Limb (tissue), 2 donors: Measurements from ENCODE around the gene MRPL51.

Experiments
- DNase-seq, 2 donors: peaks; one replicate each; pipeline ENCODE4 v3.0.0-alpha.2; 2016; ENCODE audit errors: extremely low spot score in 2 of 2

Gene MRPL51

DNA sequence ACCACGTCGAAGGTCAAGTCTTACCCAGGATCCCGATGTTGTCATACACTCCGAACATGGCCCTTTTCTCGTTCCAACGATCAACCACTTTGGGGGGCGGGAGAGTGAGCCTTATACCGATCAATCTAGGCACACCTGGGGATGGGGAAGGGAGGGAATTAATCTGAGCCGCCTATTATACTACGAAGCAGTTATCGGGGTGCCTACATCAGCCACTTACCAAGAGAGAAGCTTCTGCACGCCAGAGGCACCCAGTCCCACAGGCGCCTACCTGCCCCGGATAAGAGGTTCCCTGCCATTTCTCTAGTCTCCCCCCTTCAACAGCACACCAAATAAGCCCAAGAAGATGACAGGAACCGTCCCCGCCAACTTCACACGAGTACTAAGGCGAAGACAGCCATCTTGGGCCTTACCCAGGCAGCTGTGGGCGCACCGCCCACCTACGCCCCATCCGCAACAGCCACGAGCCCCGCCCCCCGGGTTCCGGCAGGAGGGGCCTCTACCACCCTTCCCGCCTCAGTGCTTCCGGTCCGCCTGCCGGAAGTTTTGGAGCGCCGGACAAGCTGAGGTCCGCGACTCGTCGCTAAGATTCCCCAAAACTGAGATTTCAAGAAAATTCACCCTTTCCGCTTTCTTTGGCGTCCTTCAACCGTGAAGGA lies at the start of gene MRPL51:
Gene MRPL51, minus strand, starts transcription at position 425 of the 659 bp plus-strand sequence. Its CDS starts 126 bp downstream, at position 299.
- DNase-seq, result peak; percentile 97

DNA sequence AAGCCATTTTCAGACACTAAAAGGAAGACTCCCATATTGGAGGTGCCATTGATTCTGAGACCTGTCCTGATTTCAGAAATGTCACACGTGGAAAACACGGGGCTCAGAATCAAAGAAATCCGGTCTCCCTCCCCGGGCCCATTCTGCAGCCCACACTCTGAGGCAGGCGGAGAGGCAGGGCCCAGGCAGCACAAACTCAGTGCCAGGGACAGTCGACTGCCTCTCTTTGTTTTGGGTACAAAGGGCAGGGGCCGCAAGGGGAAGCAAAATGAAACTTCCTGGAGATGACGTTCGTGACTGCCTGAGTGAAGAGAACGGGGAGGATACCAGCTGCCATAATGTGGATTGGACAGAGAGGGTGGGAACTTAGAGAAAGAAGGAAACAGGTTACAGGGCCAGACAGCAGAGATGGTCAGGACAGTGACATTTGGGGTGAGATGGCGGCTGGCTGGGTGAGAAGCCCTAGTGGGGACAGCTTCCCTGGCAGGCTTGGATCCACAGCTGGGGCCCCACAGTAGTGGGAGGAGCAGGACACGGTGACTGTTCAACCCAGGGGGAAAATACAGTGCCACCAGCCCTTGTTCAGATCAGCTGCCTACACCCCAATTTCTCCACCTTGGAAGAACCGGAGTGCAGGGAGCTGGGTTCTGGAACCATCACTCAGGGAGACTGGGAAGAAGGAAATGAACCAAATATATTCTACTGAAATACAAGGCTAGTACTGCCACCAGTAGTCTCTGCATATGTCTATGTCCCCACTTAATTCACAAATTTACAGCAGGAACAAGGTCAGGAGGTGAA lies 49.3 kb upstream of the MRPL51 start:
- DNase-seq, result no peak

DNA sequence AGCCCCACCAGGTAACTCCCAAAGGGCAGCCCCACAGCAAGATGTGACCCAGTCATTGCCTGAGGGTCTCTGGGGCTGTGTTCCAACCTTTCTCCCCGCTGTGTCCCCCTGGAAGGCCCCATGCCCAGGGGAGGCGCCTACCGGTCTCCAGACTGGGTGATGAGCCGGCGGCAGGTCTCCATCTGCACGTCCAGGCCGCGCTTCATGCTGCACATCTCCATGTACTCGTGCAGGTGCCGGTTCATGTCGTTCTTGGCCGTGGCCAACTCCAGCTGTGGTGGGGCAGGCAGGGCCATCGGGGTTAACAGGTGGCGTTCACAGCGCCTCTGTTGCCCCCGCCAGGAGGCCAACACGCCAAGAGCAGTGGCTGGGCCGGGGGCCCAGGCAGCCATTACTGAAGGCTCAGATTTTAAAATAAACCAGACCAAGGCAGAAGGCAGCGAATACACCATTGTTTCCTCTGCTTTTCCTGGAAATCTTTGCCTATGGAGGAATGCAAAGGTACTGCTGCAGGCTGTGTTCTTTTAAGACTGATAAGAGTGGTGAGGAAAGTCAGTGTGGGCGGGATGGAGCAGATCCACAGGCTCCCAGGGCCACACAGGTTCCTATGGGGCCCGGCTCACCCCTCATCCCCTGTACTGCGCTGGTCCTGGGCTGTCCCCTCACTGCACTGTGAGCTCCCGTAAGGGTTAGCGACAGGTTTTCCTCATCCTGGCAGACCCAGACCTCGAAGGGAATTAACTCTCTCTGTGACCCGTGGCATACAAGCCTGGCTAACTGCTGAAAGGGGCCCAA lies 48.5 kb upstream of the MRPL51 start:
- no peak for DNase-seq

DNA sequence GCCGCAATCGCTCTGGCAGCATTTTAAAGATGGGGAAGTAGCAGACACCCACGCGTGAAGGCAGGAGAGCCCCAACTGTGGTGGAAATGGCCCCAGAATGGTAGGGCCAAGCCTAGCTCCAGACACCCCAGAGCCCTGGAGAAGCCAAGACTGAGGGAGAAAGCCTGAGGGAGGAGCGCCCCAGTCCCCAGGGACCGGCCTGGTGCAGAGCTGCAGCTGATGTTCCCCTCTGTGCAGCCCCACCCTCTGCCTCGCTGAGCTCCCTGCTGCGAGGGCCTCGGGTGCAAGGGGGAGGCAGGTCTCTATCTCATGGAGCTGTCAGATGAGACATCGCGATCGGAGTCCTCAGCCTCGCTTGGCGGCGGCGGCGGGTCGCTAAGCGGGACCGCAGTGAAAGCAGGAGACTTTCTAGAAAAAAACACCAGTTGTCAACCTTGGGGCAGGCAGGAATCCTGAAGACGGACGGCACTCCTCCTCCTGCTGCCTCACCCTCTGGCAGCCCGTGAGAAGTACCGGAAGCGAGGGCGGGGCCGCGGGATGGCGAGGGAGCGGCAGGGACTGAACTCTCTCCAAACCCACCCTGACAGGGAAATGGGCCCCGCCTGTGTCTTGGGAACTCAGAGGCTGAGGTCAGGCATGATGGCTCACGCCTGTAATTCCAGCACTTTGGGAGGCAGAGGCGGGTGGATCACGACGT lies 47.3 kb upstream of the MRPL51 start:
- DNase-seq, result peak; percentile 75 to 83

DNA sequence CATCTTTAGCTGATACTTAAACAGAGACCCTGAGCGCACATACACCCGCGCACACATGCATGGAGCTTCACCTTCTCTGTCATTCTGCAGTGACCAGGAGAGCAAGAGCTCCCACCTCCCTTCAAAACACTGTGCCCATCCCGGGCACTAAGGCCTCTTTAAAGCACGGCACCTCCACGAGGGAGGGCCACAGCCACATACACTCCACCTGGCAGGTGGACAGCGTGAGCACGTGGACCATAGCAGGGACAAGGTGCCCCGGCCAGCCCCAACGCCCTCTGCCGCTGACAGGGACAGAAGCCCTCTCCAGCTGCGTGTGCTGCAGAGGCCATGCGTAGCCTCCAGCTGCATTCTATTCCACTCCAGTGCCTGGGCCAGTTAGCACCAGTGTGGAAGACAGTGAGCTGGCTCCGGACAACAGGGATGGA lies 46.7 kb upstream of the MRPL51 start:
- no peak for DNase-seq

DNA sequence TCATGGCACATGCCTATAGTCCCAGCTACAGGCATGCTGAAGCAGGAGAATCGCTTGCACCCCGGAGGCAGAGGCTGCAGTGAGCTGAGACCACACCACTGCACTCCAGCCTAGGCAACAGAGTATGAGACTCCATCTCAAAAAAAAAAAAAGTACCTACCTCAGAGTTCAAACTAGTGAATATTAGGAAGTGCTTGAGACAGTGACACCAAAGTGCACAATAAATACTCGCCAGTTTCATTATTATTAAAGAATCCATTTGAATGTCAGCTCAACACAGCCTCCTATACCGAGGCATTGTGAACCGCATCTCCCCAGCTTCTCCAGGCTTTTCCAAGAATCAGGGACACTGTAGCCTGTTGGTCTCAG lies 46.2 kb upstream of the MRPL51 start:
- no peak for DNase-seq

DNA sequence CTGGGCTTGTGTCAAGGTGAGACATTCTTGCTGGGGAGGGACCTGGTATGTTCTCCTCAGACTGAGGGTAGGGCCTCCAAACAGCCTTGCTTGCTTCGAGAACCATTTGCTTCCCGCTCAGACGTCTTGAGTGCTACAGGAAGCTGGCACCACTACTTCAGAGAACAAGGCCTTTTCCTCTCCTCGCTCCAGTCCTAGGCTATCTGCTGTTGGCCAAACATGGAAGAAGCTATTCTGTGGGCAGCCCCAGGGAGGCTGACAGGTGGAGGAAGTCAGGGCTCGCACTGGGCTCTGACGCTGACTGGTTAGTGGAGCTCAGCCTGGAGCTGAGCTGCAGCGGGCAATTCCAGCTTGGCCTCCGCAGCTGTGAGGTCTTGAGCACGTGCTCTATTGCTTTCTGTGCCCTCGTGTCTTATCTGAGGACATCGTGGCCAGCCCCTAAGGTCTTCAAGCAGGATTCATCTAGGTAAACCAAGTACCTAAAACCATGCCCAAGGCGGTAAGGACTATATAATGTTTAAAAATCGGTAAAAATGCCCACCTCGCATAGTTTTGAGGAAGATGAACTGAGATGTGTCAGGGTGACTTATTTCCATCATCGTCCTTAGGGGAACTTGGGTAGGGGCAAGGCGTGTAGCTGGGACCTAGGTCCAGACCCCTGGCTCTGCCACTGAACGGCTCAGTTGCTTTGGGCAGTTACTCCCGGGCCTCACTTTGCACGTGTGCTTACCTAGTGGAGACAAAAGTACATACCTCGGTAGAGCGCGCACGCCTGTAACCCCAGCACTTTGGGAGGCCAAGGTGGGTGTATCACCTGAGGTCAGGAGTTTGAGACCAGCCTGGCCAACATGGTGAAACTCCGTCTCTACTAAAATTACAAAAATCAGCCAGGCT lies 45.6 kb upstream of the MRPL51 start:
- DNase-seq, result no peak

DNA sequence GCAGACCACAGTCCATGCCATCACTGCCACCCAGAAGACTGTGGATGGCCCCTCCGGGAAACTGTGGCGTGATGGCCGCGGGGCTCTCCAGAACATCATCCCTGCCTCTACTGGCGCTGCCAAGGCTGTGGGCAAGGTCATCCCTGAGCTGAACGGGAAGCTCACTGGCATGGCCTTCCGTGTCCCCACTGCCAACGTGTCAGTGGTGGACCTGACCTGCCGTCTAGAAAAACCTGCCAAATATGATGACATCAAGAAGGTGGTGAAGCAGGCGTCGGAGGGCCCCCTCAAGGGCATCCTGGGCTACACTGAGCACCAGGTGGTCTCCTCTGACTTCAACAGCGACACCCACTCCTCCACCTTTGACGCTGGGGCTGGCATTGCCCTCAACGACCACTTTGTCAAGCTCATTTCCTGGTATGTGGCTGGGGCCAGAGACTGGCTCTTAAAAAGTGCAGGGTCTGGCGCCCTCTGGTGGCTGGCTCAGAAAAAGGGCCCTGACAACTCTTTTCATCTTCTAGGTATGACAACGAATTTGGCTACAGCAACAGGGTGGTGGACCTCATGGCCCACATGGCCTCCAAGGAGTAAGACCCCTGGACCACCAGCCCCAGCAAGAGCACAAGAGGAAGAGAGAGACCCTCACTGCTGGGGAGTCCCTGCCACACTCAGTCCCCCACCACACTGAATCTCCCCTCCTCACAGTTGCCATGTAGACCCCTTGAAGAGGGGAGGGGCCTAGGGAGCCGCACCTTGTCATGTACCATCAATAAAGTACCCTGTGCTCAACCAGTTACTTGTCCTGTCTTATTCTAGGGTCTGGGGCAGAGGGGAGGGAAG lies 44.7 kb upstream of the MRPL51 start:
- DNase-seq, result peak; percentile 81 to 85

DNA sequence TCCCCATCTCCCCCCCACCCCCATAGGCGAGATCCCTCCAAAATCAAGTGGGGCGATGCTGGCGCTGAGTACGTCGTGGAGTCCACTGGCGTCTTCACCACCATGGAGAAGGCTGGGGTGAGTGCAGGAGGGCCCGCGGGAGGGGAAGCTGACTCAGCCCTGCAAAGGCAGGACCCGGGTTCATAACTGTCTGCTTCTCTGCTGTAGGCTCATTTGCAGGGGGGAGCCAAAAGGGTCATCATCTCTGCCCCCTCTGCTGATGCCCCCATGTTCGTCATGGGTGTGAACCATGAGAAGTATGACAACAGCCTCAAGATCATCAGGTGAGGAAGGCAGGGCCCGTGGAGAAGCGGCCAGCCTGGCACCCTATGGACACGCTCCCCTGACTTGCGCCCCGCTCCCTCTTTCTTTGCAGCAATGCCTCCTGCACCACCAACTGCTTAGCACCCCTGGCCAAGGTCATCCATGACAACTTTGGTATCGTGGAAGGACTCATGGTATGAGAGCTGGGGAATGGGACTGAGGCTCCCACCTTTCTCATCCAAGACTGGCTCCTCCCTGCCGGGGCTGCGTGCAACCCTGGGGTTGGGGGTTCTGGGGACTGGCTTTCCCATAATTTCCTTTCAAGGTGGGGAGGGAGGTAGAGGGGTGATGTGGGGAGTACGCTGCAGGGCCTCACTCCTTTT lies 44.0 kb upstream of the MRPL51 start:
- no peak for DNase-seq

DNA sequence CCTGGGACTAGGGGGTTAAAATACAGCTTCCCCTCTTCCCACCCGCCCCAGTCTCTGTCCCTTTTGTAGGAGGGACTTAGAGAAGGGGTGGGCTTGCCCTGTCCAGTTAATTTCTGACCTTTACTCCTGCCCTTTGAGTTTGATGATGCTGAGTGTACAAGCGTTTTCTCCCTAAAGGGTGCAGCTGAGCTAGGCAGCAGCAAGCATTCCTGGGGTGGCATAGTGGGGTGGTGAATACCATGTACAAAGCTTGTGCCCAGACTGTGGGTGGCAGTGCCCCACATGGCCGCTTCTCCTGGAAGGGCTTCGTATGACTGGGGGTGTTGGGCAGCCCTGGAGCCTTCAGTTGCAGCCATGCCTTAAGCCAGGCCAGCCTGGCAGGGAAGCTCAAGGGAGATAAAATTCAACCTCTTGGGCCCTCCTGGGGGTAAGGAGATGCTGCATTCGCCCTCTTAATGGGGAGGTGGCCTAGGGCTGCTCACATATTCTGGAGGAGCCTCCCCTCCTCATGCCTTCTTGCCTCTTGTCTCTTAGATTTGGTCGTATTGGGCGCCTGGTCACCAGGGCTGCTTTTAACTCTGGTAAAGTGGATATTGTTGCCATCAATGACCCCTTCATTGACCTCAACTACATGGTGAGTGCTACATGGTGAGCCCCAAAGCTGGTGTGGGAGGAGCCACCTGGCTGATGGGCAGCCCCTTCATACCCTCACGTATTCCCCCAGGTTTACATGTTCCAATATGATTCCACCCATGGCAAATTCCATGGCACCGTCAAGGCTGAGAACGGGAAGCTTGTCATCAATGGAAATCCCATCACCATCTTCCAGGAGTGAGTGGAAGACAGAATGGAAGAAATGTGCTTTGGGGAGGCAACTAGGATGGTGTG lies 43.1 kb upstream of the MRPL51 start:
- no peak for DNase-seq

DNA sequence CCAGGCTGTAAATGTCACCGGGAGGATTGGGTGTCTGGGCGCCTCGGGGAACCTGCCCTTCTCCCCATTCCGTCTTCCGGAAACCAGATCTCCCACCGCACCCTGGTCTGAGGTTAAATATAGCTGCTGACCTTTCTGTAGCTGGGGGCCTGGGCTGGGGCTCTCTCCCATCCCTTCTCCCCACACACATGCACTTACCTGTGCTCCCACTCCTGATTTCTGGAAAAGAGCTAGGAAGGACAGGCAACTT lies 42.6 kb upstream of the MRPL51 start:
- DNase-seq, result no peak

DNA sequence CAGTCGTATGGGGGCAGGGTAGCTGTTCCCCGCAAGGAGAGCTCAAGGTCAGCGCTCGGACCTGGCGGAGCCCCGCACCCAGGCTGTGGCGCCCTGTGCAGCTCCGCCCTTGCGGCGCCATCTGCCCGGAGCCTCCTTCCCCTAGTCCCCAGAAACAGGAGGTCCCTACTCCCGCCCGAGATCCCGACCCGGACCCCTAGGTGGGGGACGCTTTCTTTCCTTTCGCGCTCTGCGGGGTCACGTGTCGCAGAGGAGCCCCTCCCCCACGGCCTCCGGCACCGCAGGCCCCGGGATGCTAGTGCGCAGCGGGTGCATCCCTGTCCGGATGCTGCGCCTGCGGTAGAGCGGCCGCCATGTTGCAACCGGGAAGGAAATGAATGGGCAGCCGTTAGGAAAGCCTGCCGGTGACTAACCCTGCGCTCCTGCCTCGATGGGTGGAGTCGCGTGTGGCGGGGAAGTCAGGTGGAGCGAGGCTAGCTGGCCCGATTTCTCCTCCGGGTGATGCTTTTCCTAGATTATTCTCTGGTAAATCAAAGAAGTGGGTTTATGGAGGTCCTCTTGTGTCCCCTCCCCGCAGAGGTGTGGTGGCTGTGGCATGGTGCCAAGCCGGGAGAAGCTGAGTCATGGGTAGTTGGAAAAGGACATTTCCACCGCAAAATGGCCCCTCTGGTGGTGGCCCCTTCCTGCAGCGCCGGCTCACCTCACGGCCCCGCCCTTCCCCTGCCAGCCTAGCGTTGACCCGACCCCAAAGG lies 42.1 kb upstream of the MRPL51 start:
- DNase-seq, result peak; percentile 34 to 85

DNA sequence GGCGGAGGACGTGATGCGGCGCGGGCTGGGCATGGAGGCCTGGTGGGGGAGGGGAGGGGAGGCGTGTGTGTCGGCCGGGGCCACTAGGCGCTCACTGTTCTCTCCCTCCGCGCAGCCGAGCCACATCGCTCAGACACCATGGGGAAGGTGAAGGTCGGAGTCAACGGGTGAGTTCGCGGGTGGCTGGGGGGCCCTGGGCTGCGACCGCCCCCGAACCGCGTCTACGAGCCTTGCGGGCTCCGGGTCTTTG lies 41.6 kb upstream of the MRPL51 start:
- no peak for DNase-seq

DNA sequence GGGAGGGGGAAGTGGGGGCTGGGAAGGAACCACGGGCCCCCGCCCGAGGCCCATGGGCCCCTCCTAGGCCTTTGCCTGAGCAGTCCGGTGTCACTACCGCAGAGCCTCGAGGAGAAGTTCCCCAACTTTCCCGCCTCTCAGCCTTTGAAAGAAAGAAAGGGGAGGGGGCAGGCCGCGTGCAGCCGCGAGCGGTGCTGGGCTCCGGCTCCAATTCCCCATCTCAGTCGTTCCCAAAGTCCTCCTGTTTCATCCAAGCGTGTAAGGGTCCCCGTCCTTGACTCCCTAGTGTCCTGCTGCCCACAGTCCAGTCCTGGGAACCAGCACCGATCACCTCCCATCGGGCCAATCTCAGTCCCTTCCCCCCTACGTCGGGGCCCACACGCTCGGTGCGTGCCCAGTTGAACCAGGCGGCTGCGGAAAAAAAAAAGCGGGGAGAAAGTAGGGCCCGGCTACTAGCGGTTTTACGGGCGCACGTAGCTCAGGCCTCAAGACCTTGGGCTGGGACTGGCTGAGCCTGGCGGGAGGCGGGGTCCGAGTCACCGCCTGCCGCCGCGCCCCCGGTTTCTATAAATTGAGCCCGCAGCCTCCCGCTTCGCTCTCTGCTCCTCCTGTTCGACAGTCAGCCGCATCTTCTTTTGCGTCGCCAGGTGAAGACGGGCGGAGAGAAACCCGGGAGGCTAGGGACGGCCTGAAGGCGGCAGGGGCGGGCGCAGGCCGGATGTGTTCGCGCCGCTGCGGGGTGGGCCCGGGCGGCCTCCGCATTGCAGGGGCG lies 41.0 kb upstream of the MRPL51 start, which contains the start of gene GAPDH:
Gene GAPDH, plus strand, starts transcription at position 595 of the 772 bp plus-strand sequence. CDS start 316 bp downstream, outside the sequence.
- DNase-seq, result peak; percentile 94 to 97

DNA sequence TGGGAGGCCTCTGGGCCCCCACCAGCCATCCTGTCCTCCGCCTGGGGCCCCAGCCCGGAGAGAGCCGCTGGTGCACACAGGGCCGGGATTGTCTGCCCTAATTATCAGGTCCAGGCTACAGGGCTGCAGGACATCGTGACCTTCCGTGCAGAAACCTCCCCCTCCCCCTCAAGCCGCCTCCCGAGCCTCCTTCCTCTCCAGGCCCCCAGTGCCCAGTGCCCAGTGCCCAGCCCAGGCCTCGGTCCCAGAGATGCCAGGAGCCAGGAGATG lies 40.5 kb upstream of the MRPL51 start:
- no peak for DNase-seq

DNA sequence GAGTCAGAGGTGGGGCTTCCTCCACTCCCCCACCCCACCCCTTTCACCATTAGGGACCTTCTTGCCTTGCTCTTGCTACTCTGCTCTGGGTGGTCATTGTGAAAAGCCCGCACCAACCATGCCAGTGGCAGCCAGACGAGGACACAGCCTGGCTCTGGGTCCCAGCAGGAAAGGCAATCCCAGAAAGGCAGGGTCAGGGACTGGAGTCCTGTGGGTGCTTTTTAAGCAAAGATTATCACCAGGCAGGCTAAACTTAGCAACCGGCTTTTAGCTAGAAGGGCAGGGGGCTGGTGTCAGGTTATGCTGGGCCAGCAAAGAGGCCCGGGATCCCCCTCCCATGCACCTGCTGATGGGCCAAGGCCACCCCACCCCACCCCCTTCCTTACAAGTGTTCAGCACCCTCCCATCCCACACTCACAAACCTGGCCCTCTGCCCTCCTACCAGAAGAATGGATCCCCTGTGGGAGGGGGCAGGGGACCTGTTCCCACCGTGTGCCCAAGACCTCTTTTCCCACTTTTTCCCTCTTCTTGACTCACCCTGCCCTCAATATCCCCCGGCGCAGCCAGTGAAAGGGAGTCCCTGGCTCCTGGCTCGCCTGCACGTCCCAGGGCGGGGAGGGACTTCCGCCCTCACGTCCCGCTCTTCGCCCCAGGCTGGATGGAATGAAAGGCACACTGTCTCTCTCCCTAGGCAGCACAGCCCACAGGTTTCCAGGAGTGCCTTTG lies 40.0 kb upstream of the MRPL51 start:
- DNase-seq, result peak; percentile 70 to 85
